Astrocyte (in vitro differentiated cells and primary cell): ENCODE results near the gene NTM. TPM values are rescaled to one million over a fixed set of nuclear protein-coding genes. Genes with fewer than 3 reads are reported as not detected.

ENCODE experiments used
- DNase-seq: peaks from one replicate; pipeline ENCODE4 v3.0.0-alpha.2; 2010; ENCODE audit warnings: low read depth
- FAIRE-seq: peaks from 2 replicates; lab custom pipeline; 2011; peaks lifted over from hg19 to GRCh38; lab: Jason Lieb, UNC
- H2AFZ ChIP-seq: 2 replicates; pipeline ENCODE4 v1.6.0; 2012; ENCODE audit warnings: low read depth, low read length, inconsistent platforms
- H3K27ac ChIP-seq: 2 replicates; pipeline ENCODE4 v1.5.1; 2011; ENCODE audit warnings: low read depth, low read length, inconsistent platforms
- H3K27me3 ChIP-seq: 2 replicates; pipeline ENCODE4 v1.6.0; 2011; ENCODE audit warnings: low read length, inconsistent platforms; ENCODE audit not compliant: insufficient read depth
- H3K36me3 ChIP-seq: 2 replicates; pipeline ENCODE4 v1.5.1; 2011; ENCODE audit warnings: low read length, inconsistent platforms; ENCODE audit not compliant: insufficient read depth
- H3K4me1 ChIP-seq: 2 replicates; pipeline ENCODE4 v1.5.1; 2011; ENCODE audit warnings: low read length, inconsistent platforms; ENCODE audit not compliant: insufficient read depth
- H3K4me2 ChIP-seq: 2 replicates; pipeline ENCODE4 v1.6.0; 2012; ENCODE audit warnings: low read length, inconsistent platforms
- H3K4me3 ChIP-seq: 2 replicates; pipeline ENCODE4 v1.5.1; 2011; ENCODE audit warnings: low read depth, mild to moderate bottlenecking, low read length, inconsistent platforms; ENCODE audit not compliant: insufficient read depth
- H3K79me2 ChIP-seq: 2 replicates; pipeline ENCODE4 v1.6.0; 2012; ENCODE audit warnings: mild to moderate bottlenecking, low read length, inconsistent platforms; ENCODE audit not compliant: insufficient read depth
- H3K9ac ChIP-seq: 2 replicates; pipeline ENCODE4 v1.6.0; 2012; ENCODE audit warnings: mild to moderate bottlenecking, low read length, inconsistent platforms
- H3K9me3 ChIP-seq: 2 replicates; pipeline ENCODE4 v1.5.1; 2012; ENCODE audit warnings: low read depth, mild to moderate bottlenecking, low read length, inconsistent platforms; ENCODE audit not compliant: insufficient read depth
- H4K20me1 ChIP-seq: 2 replicates; pipeline ENCODE4 v1.6.0; 2012; ENCODE audit warnings: low read length, inconsistent platforms; ENCODE audit not compliant: insufficient read depth
- H3K27ac Mint-ChIP-seq: one replicate; pipeline ENCODE4 v1.8.0; 2021; ENCODE audit warnings: mild to moderate bottlenecking, mixed read lengths; ENCODE audit not compliant: unreplicated experiment
- H3K27me3 Mint-ChIP-seq: one replicate; pipeline ENCODE4 v1.8.0; 2021; ENCODE audit warnings: low read depth, mixed read lengths; ENCODE audit not compliant: unreplicated experiment
- H3K36me3 Mint-ChIP-seq: one replicate; pipeline ENCODE4 v1.8.0; 2021; ENCODE audit warnings: low read depth, mixed read lengths; ENCODE audit not compliant: unreplicated experiment
- H3K4me1 Mint-ChIP-seq: one replicate; pipeline ENCODE4 v1.8.0; 2021; ENCODE audit warnings: low read depth, mixed read lengths; ENCODE audit not compliant: unreplicated experiment
- H3K4me3 Mint-ChIP-seq: one replicate; pipeline ENCODE4 v1.8.0; 2021; ENCODE audit warnings: mild to moderate bottlenecking, moderate library complexity, mixed read lengths; ENCODE audit not compliant: unreplicated experiment
- H3K9me3 Mint-ChIP-seq: one replicate; pipeline ENCODE4 v1.8.0; 2021; ENCODE audit warnings: mild to moderate bottlenecking, mixed read lengths; ENCODE audit not compliant: unreplicated experiment
- EZH2 ChIP-seq: IDR thresholded peaks from 2 replicates; pipeline ENCODE4 v1.6.1; 2012; ENCODE audit warnings: mild to moderate bottlenecking, low read length, inconsistent platforms; ENCODE audit not compliant: insufficient read depth
- total RNA-seq: library from RNA; stranded (reverse); gene quantifications from 2 replicates; pipeline ENCODE4 v1.2.1, GENCODE V29; 2021
- TF ChIP-seq, protein P1 (sequence below): IDR thresholded peaks from 2 replicates; pipeline ENCODE4 v1.5.1; 2011; ENCODE audit warnings: low read depth, mild to moderate bottlenecking, inconsistent platforms, low read length, moderate library complexity; ENCODE audit not compliant: insufficient read depth

Gene NTM
- total RNA-seq, 1 donor from 2014 or later, result 98.2 TPM

- Histone ChIP-seq H2AFZ (no peak overlapping the region), H3K9ac (no peak overlapping the region), H3K4me2 (no peak overlapping the region), H4K20me1 (no peaks in the 10 kb centered on the region), H3K27ac (no peak overlapping the region), H3K4me3 (no peak overlapping the region), H3K27me3 (peaks cover 8% of the 10 kb centered on the region), H3K4me1 (peaks cover 12% of the 10 kb centered on the region), H3K79me2 (no peaks in the 10 kb centered on the region), H3K9me3 (no peaks in the 10 kb centered on the region), H3K36me3 (no peaks in the 10 kb centered on the region)
- Mint-ChIP-seq H3K36me3 (no peaks in the 10 kb centered on the region), H3K27ac (no peak overlapping the region), H3K27me3 (peaks cover 39% of the 10 kb centered on the region), H3K9me3 (peaks cover 12% of the 10 kb centered on the region), H3K4me3 (no peak overlapping the region), H3K4me1 (peaks cover 15% of the 10 kb centered on the region)
- DNase-seq (no peak), FAIRE-seq (no peak)
- TF ChIP-seq EZH2, result no peak
- TF ChIP-seq, protein P1, sequence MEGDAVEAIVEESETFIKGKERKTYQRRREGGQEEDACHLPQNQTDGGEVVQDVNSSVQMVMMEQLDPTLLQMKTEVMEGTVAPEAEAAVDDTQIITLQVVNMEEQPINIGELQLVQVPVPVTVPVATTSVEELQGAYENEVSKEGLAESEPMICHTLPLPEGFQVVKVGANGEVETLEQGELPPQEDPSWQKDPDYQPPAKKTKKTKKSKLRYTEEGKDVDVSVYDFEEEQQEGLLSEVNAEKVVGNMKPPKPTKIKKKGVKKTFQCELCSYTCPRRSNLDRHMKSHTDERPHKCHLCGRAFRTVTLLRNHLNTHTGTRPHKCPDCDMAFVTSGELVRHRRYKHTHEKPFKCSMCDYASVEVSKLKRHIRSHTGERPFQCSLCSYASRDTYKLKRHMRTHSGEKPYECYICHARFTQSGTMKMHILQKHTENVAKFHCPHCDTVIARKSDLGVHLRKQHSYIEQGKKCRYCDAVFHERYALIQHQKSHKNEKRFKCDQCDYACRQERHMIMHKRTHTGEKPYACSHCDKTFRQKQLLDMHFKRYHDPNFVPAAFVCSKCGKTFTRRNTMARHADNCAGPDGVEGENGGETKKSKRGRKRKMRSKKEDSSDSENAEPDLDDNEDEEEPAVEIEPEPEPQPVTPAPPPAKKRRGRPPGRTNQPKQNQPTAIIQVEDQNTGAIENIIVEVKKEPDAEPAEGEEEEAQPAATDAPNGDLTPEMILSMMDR, result no peak
These were observed 19.5 kb upstream of the NTM start for GRCh38 chr11:131350872-131351271.

GRCh38 chr11:131351848-131352247 lies 18.6 kb upstream of the NTM start:
- Mint-ChIP-seq H3K4me1 (peaks cover 18% of the 10 kb centered on the region), H3K4me3 (no peak overlapping the region), H3K9me3 (peaks cover 12% of the 10 kb centered on the region), H3K27me3 (peaks cover 36% of the 10 kb centered on the region), H3K36me3 (no peaks in the 10 kb centered on the region), H3K27ac (no peak overlapping the region)
- DNase-seq (no peak), FAIRE-seq (no peak)
- peaks cover 8% of the 10 kb centered on the region for H3K27me3 ChIP-seq
- no peaks in the 10 kb centered on the region for H3K36me3 ChIP-seq
- H2AFZ ChIP-seq, result no peak overlapping the region
- H4K20me1 ChIP-seq, result no peaks in the 10 kb centered on the region
- H3K4me2 ChIP-seq, result no peak overlapping the region
- H3K4me1 ChIP-seq, result peaks cover 14% of the 10 kb centered on the region
- TF ChIP-seq, protein P1, result no peak
- no peak for TF ChIP-seq EZH2
- H3K27ac ChIP-seq, result no peak overlapping the region
- no peak overlapping the region for H3K4me3 ChIP-seq
- no peaks in the 10 kb centered on the region for H3K9me3 ChIP-seq
- no peaks in the 10 kb centered on the region for H3K79me2 ChIP-seq
- H3K9ac ChIP-seq, result no peak overlapping the region

DNA sequence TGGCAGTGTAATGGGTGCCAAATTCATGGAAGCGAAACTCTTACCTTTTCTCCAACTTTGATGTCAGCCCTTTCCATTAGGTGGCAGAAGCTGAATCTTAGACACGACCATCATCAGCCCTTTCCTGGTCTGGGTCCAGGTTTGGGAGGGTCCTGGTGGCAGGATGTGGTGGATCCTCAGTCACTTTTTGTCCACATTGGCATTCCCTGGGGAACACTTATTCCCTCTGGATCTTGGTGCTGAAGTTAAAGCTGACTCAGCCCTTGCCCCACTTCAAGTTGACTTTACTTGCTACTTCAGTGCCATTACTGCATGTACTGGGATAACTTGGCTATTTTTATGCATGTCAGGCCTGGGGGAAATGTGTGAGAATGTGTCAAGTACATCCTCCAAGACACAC lies 16.6 kb upstream of the NTM start:
- H3K79me2 ChIP-seq, result no peaks in the 10 kb centered on the region
- peak overlapping the region; percentile 32 for H3K27ac ChIP-seq
- Mint-ChIP-seq H3K36me3 (no peaks in the 10 kb centered on the region), H3K9me3 (peaks cover 6% of the 10 kb centered on the region), H3K27me3 (peaks cover 26% of the 10 kb centered on the region), H3K27ac (peak overlapping the region; percentile 99), H3K4me1 (peaks cover 18% of the 10 kb centered on the region), H3K4me3 (no peak overlapping the region)
- no peak for DNase-seq
- no peak for FAIRE-seq
- H4K20me1 ChIP-seq, result no peaks in the 10 kb centered on the region
- peak overlapping the region; percentile 46 for H3K4me2 ChIP-seq
- peak overlapping the region; percentile 8 for H3K9ac ChIP-seq
- peaks cover 14% of the 10 kb centered on the region for H3K4me1 ChIP-seq
- no peak overlapping the region for H2AFZ ChIP-seq
- no peak for TF ChIP-seq EZH2
- TF ChIP-seq, protein P1, result no peak
- no peak overlapping the region for H3K4me3 ChIP-seq
- H3K9me3 ChIP-seq, result no peaks in the 10 kb centered on the region
- H3K27me3 ChIP-seq, result no peaks in the 10 kb centered on the region
- H3K36me3 ChIP-seq, result no peaks in the 10 kb centered on the region
